Activated gamma-delta T cell treated with anti-CD3 and anti-CD28 coated beads, Interleukin-2, amount 50 U/mL, for 16 hours (primary cell): ENCODE measurements around the gene HNRNPA2B1.
"Not testable (repeated sequence)": the region's sequence is repeated elsewhere in the genome, so short reads cannot be mapped to it uniquely, and the experiment has no call there.

Source experiments
- DNase-seq: peaks from one replicate; pipeline ENCODE4 v3.0.0-alpha.2; 2020; ENCODE audit warnings: low read depth

Gene HNRNPA2B1

DNA sequence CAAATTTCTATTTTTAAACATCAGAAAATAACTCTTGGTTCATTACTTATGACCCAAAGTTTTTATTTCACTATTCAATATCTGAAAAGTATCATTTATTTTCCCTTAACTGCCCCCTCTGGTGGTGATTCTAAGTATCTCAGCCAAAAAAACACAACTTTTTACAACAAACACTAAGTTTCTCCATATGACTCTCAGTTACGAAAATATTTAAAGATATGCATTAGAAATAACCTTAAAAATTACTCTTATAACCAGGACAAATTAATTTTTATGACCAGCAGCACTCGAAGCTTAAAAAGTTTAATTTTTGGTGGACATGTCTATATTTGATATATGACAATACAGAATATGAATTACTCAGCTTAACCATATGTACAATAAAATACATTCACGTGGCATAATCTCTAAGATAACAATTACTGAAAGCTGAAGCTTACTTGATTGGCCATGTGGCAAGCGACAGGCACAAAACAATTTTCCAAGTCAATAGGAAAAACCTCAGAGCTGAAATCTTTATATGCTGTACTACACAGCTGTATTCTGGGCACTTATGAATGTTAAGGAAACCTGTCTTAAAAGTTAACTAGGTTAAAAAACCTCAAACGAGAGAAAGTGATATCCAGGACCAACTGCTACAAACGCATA lies 2.3 kb downstream of the HNRNPA2B1 start:
- DNase-seq, result no peak

DNA sequence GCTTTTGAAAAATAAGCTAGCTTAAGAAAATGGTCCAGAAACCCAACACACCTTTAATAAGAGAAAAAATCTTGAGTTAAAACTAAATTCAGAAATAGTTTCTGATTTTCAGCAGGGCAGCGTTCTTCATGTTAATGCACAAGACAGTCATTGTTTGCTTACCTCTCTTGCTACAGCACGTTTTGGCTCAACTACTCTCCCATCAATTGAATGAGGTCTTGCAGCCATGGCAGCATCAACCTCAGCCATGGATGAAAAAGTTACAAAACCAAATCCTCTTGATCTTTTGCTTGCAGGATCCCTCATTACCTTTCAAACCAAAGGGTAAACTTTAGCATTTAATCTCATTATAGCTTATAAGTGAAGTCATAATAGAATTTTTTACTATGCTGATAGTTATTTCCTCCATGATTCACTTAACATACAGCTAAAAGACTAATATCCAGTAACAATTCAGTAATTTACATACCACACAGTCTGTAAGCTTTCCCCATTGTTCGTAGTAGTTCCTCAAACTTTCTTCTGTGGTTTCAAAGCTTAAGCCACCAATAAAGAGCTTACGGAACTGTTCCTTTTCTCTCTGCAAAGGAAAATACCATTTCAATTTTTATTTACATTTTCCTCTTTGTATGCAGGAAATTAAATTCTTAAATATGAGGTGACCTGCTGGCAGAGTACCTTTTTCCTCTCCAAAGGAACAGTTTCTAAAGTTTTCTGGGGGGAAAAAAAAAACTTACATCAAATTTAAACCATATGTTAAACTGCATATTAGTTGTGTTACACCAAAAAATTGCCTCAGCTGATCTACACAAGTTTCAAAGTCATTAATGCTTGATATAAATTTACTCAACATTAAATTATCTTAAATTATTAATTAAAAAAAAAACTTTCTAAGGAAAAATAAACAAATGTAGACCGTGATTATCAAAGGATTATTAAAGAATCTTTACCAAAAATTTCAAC lies 3.1 kb downstream of the HNRNPA2B1 start:
- DNase-seq, result no peak

DNA sequence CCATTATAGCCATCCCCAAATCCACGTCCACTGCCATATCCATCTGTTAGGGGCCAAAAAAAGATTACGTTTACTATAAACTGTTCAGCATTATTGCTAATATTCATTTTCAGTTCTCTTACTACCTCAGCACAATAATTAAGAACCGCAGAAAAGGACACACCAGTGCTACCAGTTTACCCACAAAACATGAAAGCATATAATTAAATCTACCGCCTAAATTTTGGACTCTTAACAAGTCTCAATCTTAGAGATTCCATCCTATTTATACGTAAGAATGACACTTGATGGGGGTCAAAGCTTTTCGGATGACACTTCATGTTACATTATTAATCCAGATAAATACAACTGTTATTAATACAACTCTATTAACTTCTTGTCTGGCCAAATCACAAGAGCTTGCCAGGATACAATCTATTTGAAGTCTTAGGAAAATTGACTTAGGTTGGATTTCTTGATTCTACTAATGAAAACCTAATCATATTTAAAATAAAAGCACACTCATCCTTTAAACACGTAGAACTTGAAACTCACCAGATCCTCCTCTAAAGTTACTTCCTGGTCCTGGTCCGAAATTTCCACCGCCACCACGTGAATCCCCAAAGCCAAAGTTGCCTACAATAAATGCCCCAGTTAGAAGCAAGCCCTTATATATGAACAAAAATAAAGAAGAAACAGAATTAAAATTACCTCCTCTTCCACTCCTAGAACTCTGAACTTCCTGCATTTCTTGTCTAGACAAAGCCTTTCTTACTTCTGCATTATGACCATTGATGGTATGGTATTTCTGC lies 4.5 kb downstream of the HNRNPA2B1 start:
- no peak for DNase-seq

DNA sequence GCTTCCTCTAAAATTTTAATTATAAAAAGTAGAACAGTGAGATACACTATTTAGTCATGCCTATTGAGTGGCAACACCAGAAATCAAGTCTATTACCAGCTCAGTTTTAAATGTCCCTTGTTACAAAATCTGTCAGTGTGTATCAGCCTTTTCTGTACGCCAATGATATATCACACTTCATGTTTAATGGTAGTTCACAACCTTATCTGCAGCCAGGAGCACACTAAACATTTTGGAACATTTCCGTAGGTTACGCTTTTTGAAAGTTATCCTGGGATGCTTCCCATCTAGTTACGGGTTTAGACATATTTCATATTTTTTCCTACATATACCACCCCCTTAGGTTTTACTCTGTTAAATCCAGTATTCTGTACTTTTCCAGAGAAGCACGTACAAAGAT lies 5.4 kb downstream of the HNRNPA2B1 start:
- DNase-seq, result no peak

DNA sequence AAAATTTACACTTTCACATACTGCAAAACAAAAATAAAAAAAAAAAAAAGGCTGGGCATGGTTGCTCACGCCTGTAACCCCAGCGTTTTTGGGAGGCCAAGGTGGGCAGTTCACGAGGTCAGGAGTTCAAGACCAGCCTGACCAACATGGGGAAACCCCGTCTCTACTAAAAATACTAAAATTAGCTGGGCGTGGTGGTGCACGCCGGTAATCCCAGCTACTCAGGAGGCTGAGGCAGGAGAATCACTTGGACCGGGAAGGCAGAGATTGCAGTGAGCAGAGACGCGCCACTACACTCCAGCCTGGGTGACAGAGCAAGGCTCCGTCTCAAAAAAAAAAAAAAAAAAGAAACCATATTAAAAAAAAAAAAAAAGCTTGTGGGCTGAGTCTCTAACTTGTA lies 5.8 kb downstream of the HNRNPA2B1 start:
- DNase-seq, result not testable (repeated sequence)

DNA sequence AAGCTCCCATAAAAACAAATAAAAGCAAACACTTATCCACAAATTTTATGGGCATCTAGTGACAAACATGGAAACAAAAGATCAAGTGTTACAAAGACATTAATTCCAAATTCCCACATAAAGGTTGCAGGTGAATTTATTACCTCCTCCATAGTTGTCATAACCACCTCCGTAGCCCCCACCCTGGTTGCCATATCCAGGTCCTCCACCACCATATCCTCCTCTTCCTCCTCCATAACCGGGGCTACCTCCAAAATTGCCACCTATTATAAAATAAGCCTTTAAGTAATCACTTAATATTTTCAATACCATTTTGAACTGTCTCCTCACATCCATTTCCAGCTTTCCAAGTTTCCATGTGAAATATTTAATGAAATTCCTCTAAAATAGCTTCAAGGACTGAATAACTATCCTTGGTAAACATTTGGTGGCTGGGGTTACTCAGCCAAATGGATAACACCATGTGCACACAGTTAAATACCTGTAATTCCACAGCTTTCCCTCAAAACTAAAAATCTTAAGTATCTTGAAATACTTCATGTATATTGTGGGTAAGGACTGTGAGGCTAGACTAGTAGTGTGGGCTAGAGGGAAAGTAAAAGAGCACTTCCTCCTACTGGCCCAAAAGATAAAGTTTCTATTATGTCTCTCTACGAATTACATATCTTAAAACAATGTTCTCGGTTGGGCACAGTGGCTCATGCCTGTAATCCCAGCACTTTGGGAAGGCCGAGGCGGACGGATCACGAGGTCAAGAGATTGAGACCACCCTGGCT lies 6.9 kb downstream of the HNRNPA2B1 start:
- no peak for DNase-seq

DNA sequence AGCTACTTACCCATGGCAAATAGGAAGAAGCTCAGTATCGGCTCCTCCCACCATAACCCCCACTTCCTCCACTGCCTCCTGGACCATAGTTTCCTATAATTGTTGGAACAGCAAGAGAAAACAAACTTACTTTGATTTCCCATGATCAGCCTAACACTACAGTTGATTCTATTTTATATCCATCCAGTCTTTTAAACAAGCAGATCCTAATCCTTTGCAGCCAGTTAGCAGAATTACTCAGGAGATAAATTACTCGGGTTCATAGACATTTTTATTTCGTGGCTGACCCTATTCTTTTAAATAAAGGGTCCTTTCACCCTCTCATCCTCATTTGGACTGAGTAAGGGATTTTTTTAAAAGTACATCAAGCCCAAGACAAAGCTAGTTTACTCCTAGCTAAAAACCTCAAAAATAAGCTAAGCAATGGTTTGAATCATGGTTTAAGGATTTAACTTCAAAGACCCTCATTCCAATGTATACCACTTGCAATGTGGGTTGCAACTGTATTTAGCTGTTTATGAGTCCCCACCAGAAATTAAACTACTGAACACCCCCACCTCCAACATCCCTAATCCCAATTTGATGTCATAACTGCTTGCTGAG lies 8.0 kb downstream of the HNRNPA2B1 start:
- DNase-seq, result no peak

DNA sequence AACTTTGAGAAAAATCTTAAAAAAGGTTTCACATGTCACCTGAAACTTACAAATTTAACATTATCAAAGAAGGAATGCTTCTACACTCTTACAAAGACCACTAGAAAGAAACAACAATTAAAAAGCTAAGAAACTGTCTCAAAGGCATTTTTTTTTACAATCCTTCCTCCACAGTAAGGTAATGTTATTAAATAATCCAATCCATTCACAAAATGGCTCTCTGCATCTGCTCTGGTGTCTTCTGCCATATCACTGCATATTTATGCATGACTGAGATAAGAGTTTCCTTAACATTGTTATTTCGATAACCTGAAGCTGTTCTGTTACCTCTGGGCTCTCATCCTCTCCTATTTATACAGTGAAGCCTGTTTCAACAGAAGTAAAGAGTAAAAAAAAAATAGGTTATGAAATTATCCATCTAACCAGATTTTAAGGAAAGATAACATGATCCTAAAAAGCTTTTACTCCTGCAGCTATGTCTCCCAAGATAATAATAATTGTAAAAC lies 8.5 kb downstream of the HNRNPA2B1 start:
- no peak for DNase-seq

DNA sequence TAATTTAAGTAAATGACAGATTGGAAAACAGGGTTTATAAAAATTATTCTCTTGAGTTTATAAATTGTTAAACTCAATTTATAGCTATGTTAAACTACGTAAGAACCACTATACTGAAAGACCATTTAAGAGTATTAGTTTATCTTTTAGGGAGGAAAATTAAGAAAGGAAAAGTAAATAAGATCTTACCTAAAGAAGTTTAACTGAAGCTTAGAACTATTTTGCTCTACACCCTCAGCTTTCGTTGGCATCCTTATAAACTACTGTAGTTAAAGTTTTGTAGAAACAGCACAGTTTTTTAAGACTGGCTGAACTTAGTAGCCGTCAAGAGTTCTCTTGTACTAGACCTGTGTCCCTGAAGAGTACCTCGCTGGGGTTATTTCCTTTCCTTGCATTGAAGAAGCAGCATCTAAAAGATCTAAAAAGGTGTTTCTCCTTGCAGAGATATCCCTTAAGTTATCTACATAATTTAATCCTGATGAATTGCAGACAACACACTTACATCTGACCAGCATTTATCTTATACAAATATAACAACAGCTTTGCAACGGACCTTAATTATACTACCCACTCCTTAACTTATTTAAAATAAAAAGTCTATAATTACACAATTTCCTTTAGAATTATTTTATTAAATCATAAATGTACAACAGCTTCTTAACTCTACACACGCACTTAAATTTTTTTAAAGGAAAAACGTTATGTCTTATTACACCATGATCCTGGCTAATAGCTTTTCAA lies 9.1 kb downstream of the HNRNPA2B1 start:
- no peak for DNase-seq

DNA sequence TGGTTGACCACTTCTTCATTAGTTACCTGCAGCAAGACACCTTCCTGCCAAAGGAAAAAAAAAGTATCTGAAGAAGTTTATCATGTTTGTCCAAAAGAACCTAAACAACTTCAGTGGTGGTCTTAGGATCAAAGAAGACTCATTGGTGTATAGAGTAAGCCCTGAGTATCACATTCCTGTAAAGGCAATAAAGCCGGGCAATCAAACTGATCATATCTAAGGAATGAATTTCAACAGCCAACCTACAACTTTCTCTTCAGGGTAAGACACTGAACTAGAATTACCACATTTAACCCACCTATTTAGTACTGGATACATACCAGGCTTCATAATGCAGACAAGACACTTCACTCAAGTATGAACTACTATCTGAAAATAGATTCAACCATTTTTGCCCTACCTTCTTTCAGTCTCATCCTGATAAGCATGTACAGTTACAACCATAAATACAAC lies 10.1 kb downstream of the HNRNPA2B1 start:
- no peak for DNase-seq

DNA sequence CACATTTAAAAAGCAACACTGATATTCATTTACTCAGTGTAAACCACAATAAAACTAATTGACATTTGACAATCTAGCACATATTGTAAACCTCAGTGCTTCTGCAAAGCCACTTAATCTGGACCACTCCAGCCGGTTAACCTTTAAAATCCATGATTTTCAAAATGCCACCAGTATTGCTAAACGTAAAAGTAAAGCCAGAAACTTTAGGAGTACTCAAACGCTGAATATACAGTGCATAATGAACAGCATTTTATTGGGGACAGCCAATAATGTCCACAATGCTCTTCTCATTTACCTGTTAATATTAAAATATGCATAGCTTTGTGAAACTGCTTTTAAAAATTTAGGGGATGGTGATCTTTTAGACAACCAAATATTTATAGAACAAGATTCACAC lies 10.8 kb downstream of the HNRNPA2B1 start:
- no peak for DNase-seq

DNA sequence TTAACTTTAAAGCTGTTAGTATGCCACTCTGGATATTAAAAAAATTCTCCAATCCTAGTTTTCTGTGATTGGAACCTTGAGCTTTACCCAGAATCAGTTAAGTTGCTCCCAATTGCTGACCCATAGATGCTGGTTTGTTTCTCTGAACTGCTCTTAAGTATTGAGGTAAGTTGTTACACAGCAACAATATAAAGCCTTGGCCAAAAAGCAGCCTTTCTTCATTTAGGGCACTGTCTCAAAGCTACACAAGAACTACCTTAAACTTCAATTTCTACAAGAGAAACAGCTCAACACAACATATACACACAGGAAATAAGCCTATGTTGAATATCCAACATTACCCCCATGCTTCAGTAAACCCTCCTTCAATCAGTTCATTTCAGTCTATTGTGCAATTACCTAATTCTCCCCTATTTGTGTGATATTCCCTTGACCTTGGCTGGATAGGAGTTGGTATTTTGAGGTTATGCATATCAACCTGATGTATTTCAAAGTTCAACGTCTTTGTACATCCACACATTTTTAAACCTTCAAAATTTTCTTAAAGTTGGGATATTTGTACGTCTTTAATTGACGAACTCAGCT lies 11.5 kb downstream of the HNRNPA2B1 start:
- DNase-seq, result no peak

DNA sequence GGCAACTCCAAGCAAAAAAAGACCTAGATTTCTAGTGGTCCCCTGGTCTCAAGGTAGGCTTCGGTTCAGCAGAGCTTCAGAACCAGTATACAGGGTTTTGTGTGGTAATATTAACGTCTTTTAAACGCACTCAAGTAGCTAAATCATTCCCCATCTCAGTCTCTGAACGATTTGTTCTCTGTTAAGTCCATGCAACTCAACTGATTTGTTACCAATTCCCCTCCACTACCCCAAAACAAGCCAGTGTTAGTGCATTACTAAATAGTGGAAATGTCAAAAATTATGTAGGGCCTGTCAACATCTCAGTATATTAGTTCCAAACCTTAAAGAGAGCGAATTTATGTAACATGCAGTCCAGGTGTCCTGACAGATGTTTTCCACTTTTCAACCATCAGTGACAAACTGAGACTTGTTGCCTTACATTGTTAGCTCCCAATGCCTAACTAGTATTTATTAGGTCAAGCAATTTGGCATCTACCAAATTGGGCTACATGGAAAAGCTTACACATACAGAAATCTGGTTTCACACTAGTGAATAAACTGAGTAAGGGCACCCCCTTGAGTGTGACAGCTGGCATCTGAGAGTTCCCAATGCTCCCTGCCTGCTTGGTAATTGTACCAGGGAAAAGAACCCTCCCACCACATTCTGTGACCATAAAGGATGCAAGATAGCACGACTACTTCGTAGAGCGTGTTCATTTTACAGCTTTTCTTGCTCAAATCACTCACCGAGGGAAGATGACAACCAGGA lies 12.2 kb downstream of the HNRNPA2B1 start:
- no peak for DNase-seq

DNA sequence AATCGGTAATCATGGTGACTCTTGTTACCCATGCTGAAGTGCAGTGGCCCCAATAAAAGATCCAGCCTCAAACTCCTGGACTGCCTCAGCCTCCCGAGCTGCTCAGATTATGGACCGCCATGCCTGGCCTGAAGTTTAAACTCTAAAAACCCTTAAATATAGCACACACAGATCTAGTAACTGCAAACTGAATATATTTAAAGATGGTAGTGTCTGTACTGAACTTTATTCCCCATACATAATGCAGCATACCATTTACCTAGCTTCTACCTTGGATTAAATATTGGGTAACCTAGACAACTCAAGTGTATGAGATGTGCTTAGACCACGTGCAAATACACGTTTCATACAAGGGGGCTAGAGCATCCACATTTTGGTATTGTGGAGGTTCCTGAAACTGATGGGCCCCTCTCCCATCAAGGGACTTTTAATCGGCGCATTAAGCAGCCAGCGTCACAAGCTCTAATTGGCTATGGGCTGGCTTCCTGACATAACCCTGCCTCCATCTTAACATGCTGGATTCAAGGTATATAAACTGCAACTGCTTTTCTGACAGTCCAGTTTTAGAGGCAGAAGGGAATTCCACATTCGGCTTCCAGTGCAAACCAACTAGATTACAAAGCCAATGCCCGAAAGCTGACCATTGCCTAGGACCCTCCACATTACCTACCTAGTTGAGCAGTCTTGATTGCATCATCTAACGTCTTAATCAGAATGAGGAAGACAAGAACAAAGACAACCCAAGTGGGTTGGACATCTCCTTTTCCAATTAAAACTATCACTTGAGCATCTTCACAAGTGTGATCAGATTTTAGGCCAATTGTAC lies 13.0 kb downstream of the HNRNPA2B1 start:
- DNase-seq, result no peak

DNA sequence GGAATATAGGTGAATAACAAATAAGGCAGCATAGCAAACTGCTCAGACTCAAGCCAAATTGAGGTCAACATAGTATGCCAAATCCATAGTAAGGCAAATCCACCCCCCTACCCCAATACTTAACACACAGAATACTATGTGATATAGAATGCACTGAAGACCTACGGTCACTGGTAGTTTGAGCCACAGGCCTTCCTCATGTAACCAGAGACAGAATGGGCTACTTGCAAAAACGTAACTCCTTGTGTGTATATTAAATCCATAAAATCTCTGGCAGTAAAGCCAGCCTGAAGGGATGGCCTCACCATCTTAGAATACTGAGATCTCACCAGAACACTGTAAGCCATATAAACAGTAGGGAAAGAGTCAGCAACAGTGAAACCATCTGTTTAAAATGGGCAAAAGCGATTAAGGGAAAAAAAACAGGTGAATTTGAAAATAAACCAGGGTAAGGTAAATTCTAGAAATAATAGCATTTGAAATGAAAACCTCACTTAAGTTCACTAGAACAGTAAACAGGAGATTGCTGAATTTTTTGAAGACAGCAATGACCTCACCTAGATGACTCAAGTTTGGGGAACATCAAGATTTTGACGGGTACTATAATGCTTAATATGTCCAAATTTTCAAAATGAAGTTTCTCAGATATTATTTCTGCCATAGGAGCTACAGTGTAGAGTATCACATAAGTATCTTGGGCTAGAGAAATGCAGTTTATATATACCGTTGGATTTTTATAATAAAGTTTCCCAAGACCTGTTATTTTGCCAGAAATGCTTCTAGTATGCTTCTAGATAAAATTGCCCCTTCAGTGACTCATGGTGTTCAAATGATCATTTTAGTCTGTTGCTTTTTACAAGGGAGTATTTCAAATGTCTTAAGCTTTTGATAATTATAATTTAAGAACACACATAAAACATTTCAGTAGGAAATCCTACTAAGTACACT lies 13.9 kb downstream of the HNRNPA2B1 start:
- no peak for DNase-seq

DNA sequence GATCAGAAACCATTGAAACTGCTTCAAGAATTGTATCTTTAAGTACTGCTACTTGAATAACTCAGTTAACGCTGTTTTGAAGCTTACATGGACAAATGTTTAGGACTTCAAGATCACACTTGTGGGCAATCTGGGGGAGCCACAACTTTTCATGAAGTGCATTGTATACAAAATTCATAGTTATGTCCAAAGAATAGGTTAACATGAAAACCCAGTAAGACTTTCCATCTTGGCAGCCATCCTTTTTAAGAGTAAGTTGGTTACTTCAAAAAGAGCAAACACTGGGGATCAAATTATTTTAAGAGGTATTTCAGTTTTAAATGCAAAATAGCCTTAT lies 14.7 kb downstream of the HNRNPA2B1 start:
- DNase-seq, result no peak

DNA sequence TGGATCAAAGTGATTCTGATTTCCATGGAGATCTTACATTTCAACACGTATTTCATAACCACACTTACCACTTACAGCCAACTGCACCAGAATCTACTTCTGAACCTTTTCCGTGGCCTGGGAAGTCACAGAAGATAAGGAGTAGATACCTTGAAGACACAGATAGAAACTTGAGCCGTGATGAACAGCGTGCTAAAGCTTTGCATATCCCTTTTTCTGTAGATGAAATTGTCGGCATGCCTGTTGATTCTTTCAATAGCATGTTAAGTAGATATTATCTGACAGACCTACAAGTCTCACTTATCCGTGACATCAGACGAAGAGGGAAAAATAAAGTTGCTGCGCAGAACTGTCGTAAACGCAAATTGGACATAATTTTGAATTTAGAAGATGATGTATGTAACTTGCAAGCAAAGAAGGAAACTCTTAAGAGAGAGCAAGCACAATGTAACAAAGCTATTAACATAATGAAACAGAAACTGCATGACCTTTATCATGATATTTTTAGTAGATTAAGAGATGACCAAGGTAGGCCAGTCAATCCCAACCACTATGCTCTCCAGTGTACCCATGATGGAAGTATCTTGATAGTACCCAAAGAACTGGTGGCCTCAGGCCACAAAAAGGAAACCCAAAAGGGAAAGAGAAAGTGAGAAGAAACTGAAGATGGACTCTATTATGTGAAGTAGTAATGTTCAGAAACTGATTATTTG lies 15.3 kb downstream of the HNRNPA2B1 start:
- no peak for DNase-seq
